HepG2 (cell line): ENCODE data around the gene MDP1. TPM values are rescaled to one million over a fixed set of nuclear protein-coding genes. Genes with fewer than 3 reads are reported as not detected.
A peak's percentile ranks its signal among the peaks of the same experiment; 100 is the strongest.

ENCODE experiments used
- ATF5 ChIP-seq: sonication (generic); formaldehyde crosslinking; IDR thresholded peaks from 2 replicates; pipeline ENCODE4 v1.4.0; 2020; ENCODE audit warnings: mild to moderate bottlenecking, low read depth, missing genetic modification reagents
- EP300 ChIP-seq, 3 experiments: sonication (generic) in 1 of 3; formaldehyde crosslinking in 1 of 3; IDR thresholded peaks; 2 replicates each; pipeline versions ENCODE4 v1.5.1 to v1.6.1; 2011 to 2020; ENCODE audit warnings: low read depth in 2 of 3, low read length in 2 of 3, borderline replicate concordance in 1 of 3, improper control_type of control experiment in 1 of 3, mild to moderate bottlenecking in 1 of 3, missing genetic modification reagents in 1 of 3, moderate library complexity in 1 of 3
- HMGA1 ChIP-seq: sonication (generic); formaldehyde crosslinking; conservative IDR thresholded peaks from 2 replicates; pipeline ENCODE4 v1.4.0; 2020; ENCODE audit warnings: missing genetic modification reagents
- HOXA3 ChIP-seq: sonication (generic); formaldehyde crosslinking; IDR thresholded peaks from 2 replicates; pipeline ENCODE4 v1.5.0; 2020; ENCODE audit warnings: missing genetic modification reagents
- MAZ ChIP-seq, 2 experiments: sonication (generic) in 1 of 2; formaldehyde crosslinking in 1 of 2; IDR thresholded peaks; 2 replicates each; pipeline versions ENCODE4 v1.5.0 to v1.6.1; 2012 to 2020; ENCODE audit warnings: low read depth in 2 of 2, mild to moderate bottlenecking in 2 of 2, borderline replicate concordance in 1 of 2, improper control_type of control experiment in 1 of 2, low read length in 1 of 2, missing genetic modification reagents in 1 of 2, moderate library complexity in 1 of 2
- MEIS1 ChIP-seq: sonication (generic); formaldehyde crosslinking; IDR thresholded peaks from 2 replicates; pipeline ENCODE4 v1.9.0; 2021; ENCODE audit warnings: mild to moderate bottlenecking, missing genetic modification reagents, moderate library complexity, borderline replicate concordance
- MXD4 ChIP-seq: IDR thresholded peaks from 2 replicates; pipeline ENCODE4 v1.6.1; 2016; ENCODE audit warnings: mild to moderate bottlenecking, missing biosample characterization, missing genetic modification reagents
- NKX3-1 ChIP-seq: sonication (generic); formaldehyde crosslinking; IDR thresholded peaks from 2 replicates; pipeline ENCODE4 v1.5.0; 2020; ENCODE audit warnings: missing genetic modification reagents
- RXRB ChIP-seq: IDR thresholded peaks from 2 replicates; pipeline ENCODE4 v1.6.1; 2016; ENCODE audit warnings: borderline replicate concordance, missing genetic modification reagents, missing compliant biosample characterization
- SP5 ChIP-seq: IDR thresholded peaks from 2 replicates; pipeline ENCODE4 v1.6.1; 2016; ENCODE audit warnings: low read depth, borderline replicate concordance
- USF2 ChIP-seq, 2 experiments: sonication (generic) in 1 of 2; formaldehyde crosslinking in 1 of 2; IDR thresholded peaks; 2 replicates each; pipeline versions ENCODE4 v1.5.1 to v1.6.1; 2011 to 2020; ENCODE audit warnings: borderline replicate concordance in 1 of 2, low read depth in 1 of 2, low read length in 1 of 2, mild to moderate bottlenecking in 1 of 2, missing genetic modification reagents in 1 of 2, moderate library complexity in 1 of 2
- ZBTB39 ChIP-seq: sonication (generic); formaldehyde crosslinking; IDR thresholded peaks from 2 replicates; pipeline ENCODE4 v1.5.0; 2020; ENCODE audit warnings: missing genetic modification reagents
- ZNF281 ChIP-seq: sonication (generic); formaldehyde crosslinking; IDR thresholded peaks from 2 replicates; pipeline ENCODE4 v1.4.0; 2020; ENCODE audit warnings: missing genetic modification reagents, borderline replicate concordance
- ZNF441 ChIP-seq: sonication (generic); formaldehyde crosslinking; IDR thresholded peaks from 2 replicates; pipeline ENCODE4 v1.7.0; 2021; ENCODE audit warnings: missing genetic modification reagents, borderline replicate concordance
- ZNF501 ChIP-seq: sonication (generic); formaldehyde crosslinking; IDR thresholded peaks from 2 replicates; pipeline ENCODE4 v1.5.1; 2020; ENCODE audit warnings: mild to moderate bottlenecking, moderate library complexity, missing genetic modification reagents
- ZNF530 ChIP-seq: sonication (generic); formaldehyde crosslinking; IDR thresholded peaks from 2 replicates; pipeline ENCODE4 v1.5.0; 2020; ENCODE audit warnings: low read depth, mild to moderate bottlenecking, missing genetic modification reagents
- ZNF564 ChIP-seq: sonication (generic); formaldehyde crosslinking; IDR thresholded peaks from 2 replicates; pipeline ENCODE4 v1.8.1; 2023; ENCODE audit warnings: mild to moderate bottlenecking, missing genetic modification reagents
- ZNF605 ChIP-seq: sonication (generic); formaldehyde crosslinking; IDR thresholded peaks from 2 replicates; pipeline ENCODE4 v1.8.0; 2022; ENCODE audit warnings: mild to moderate bottlenecking, missing genetic modification reagents
- polyA plus RNA-seq, 8 experiments: library from polyadenylated mRNA; depleted of rRNA in 3 of 8; stranded (reverse) in 7 of 8; unstranded in 1 of 8; fragments of >200 nt; fragmentation: Illumina TruSeq in 4 of 8; extraction: Trizol in 4 of 8; gene quantifications; 2 replicates each; pipeline versions ENCODE4 v1.2.1 to v1.2.3, GENCODE V29; 2011 to 2016; ENCODE audit warnings: low read depth in 4 of 8, missing spikeins in 1 of 8, mixed read lengths in 1 of 8; ENCODE audit not compliant: insufficient read depth in 1 of 8
- total RNA-seq, 5 experiments: library from RNA; depleted of rRNA; stranded (reverse); fragments of >200 nt; fragmentation: Illumina TruSeq; extraction: Trizol; gene quantifications; 2 replicates each; pipeline ENCODE4 v1.2.3, GENCODE V29; 2016; ENCODE audit warnings: low read depth in 1 of 5

MDP1 gene
- total and polyA plus RNA-seq, 2 of the 13 experiments (the other 11 are each of a cell fraction or from before 2014, with no cell fraction given), result 44.1 to 48.7 TPM

GRCh38 chr14:24255931-24256711, 40.3 kb upstream of the MDP1 start (continued):
- no peak for TF ChIP-seq ATF5
- no peak; the same call in 1 of the 2 replicates for TF ChIP-seq ZBTB39
- no peak for TF ChIP-seq ZNF530 (CRISPR knock-in tag)
- TF ChIP-seq MXD4, result 0 out of 2 replicates have a peak, but pooled peaks have one; percentile 5
- TF ChIP-seq SP5 (CRISPR knock-in tag), result peak; percentile 87
- peak; percentile 67; the same call in 1 of the 2 replicates for TF ChIP-seq ZNF281 (CRISPR knock-in tag)
- peak; percentile 82 for TF ChIP-seq ZNF605 (CRISPR knock-in tag)
- TF ChIP-seq MAZ (IDR thresholded peaks at IDR 0.05; ENCODE audit: borderline replicate concordance, low read depth, low read length), result no peak
- peak; percentile 78 for TF ChIP-seq MAZ (CRISPR knock-in tag; IDR thresholded peaks at IDR 0.05; ENCODE audit: low read depth)
- no peak for TF ChIP-seq ZNF441 (CRISPR knock-in tag)
- no peak for TF ChIP-seq NKX3-1 (CRISPR knock-in tag)
- TF ChIP-seq HOXA3 (CRISPR knock-in tag), result peak; percentile 50; the same call in 1 of the 2 replicates
- peak in 1 of 2 experiments; percentile 46; a peak in 1 of 4 replicates for TF ChIP-seq EP300 (IDR thresholded peaks at IDR 0.05; ENCODE audit: low read depth in 2 of 2, low read length in 2 of 2)
- no peak for TF ChIP-seq EP300 (CRISPR knock-in tag; IDR thresholded peaks at IDR 0.05; ENCODE audit: borderline replicate concordance)
- TF ChIP-seq RXRB (CRISPR knock-in tag), result peak; percentile 51
- peak; percentile 35; the same call in 1 of the 2 replicates for TF ChIP-seq ZNF501 (CRISPR knock-in tag)
- peak; percentile 72; the same call in 1 of the 2 replicates for TF ChIP-seq ZNF564
- 0 out of 2 replicates have a peak, but pooled peaks have one; percentile 2 for TF ChIP-seq USF2 (IDR thresholded peaks at IDR 0.05; ENCODE audit: low read depth, low read length)
- no peak for TF ChIP-seq USF2 (CRISPR knock-in tag; IDR thresholded peaks at IDR 0.05; ENCODE audit: borderline replicate concordance)
- no peak for TF ChIP-seq HMGA1
- TF ChIP-seq MEIS1, result no peak
